ENCODE measurements around the gene PYROXD2.

DNA sequence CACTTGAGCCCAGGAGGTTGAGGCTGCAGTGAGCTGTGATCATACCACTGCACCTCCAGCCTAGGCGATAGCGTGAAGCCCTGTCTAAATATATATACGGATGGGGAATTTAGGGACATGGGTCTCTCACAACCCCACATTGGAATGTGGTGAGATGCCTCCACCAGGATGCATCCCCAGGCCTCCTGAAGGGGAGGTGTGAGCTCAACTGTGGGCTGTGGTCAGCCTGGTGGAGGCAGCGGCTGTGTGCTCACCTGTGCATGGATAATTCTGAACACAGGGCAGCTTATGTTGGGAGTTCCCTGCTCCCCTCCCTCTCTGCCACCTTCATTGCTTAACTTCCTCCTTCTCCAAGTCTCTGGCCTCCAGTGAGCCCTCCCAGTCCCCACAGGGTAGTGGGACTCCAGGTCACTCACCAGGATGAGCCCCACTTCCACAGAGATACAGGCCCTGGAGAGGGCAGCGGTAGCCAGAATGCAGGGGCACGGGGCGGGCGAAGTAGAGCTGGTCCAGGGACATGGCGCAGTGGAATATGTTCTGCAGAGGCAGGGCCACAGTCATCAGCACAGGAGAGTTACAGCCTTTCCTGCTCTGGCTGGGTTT, 30.4 kb downstream of the PYROXD2 start:
- TF ChIP-seq, protein P1, sequence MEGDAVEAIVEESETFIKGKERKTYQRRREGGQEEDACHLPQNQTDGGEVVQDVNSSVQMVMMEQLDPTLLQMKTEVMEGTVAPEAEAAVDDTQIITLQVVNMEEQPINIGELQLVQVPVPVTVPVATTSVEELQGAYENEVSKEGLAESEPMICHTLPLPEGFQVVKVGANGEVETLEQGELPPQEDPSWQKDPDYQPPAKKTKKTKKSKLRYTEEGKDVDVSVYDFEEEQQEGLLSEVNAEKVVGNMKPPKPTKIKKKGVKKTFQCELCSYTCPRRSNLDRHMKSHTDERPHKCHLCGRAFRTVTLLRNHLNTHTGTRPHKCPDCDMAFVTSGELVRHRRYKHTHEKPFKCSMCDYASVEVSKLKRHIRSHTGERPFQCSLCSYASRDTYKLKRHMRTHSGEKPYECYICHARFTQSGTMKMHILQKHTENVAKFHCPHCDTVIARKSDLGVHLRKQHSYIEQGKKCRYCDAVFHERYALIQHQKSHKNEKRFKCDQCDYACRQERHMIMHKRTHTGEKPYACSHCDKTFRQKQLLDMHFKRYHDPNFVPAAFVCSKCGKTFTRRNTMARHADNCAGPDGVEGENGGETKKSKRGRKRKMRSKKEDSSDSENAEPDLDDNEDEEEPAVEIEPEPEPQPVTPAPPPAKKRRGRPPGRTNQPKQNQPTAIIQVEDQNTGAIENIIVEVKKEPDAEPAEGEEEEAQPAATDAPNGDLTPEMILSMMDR (IDR thresholded peaks at IDR 0.05): no peak
- TF ChIP-seq POLR2A (IDR thresholded peaks at IDR 0.05): no peak
